OCI-M1 (cell line): ENCODE results near the gene HAPSTR1.

Source experiments
- DNase-seq: peaks from one replicate; lab custom pipeline; 2025; lab: John Stamatoyannopoulos, UW

HAPSTR1 gene

DNA sequence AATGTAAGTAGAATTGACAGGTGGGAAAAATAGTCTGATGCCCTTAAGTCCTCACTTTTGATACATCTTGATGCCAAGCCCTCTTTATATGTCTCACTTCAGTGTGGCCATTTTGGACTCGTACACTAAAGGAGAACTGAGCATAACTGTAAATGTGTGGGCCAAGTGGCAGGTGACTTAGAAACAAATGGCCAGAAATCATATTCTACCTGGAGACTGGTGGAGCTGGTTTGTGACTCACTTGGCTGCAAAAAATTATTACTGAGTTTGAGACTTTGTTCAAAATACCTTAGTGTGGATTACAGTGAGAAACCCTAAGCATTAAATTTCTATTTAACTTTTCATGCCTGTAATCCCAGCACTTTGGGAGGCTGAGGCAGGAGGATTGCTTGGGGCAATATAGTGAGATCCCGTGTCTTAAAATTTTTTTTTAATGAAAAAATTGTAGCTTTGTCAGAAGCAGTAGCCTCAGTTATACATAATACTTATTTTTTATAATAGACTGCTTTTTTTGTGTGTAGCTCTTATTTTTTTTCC is 5.0 kb downstream of the HAPSTR1 start:
- DNase-seq: no peak

GRCh38 chr16:9097266-9098219 is 6.1 kb downstream of the HAPSTR1 start:
- DNase-seq: no peak

DNA sequence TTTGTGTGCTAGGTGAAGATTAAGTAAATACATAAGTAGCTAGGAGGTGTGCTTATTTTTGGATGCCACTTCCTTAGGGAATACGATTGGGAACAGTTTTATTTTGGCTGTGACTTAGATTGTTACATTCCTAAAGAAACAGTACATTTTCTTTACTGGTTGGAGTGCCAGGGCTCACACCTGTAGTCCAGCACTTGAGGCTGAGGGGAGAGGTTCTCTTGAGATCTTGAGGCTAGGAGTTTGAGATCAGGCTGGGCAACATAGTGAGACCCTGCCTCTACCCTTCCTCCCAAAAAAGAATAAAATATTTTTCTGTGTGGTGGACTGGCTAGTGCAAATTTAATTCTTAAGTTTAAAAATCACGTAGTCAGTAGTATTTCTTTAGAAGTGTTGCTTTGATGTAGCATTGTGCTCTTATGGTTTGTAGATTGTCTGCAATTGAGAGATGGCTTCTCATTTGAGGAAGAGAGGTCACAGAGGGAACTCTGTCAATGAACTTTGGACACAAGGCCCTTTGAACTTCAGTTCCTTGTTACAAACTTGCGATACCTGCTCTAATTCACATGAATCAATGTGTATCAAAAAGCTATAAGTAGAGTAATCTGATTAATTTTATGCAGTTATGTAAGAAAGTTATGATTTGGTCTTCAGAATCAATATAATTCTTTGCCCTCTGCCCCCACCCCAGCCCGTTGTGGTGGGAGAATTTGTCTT is 7.1 kb downstream of the HAPSTR1 start:
- no peak for DNase-seq

DNA sequence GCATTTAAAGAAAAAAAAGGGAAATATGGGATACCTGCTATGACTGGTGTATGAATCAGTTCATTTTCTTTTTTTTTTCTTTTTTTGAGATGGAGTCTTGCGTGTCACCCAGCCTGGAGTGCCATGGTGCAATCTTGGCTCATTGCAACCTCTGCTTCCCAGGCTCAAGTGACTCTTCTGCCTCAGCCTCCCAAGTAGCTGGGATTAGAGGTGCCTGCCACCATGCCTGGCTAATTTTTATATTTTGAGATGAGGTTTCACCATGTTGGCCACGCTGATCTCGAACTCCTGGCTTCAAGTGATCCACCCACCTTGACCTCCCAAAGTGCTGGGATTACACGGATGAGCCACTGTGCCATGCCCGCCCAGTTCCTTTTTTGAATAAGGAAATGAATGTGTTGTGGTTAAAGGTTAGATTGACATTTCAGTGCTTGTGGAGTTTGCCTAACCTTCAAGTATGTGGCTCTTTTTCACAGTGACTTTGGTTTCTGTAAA is 7.7 kb downstream of the HAPSTR1 start:
- no peak for DNase-seq

GRCh38 chr16:9102379-9102778 is 10.9 kb downstream of the HAPSTR1 start:
- DNase-seq: peak; percentile 3

DNA sequence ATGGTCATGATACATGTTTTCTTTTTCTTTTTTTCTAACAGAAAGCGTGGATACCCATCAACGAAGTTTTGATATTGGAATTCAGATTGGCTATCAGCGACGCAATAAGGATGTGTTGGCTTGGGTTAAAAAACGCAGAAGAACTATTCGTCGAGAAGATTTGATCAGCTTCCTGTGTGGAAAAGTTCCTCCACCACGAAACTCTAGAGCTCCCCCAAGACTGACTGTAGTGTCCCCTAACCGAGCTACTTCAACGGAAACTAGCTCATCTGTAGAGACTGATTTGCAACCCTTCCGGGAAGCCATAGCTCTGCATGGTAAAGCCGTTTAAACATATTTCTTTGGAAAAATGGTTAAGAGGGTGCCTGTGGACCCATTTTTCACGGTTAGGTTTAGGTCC is 11.5 kb downstream of the HAPSTR1 start:
- DNase-seq: no peak

- no peak for DNase-seq
These were observed 12.1 kb downstream of the HAPSTR1 start for GRCh38 chr16:9103546-9103945.

DNA sequence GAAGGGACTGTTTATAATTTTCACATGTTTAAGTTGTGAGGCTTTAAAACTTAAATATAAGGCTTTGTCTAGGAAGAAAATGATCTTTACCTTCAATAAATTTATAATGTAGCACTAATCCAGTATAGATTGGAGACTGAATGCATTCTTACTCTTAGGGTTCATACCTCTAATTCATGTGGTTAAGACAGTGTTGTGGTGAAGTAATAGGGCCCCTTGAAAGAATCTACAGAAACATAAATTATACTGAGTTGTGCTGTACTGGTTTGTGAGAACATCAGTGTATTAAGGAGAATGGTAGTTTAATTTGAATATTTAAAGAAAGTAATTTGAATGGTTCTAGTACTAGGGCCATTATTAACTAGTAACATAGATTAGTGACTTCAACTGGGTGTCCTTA is 13.7 kb downstream of the HAPSTR1 start:
- no peak for DNase-seq

- no peak for DNase-seq
These were observed 15.9 kb downstream of the HAPSTR1 start for GRCh38 chr16:9107025-9107970.

- DNase-seq: no peak
These were observed 17.8 kb downstream of the HAPSTR1 start for GRCh38 chr16:9109255-9109654.

- no peak for DNase-seq
These were observed 20.9 kb downstream of the HAPSTR1 start for GRCh38 chr16:9112166-9112843.

- DNase-seq: no peak
These were observed 21.4 kb downstream of the HAPSTR1 start for GRCh38 chr16:9112844-9113186.

GRCh38 chr16:9113707-9114106 is 22.3 kb downstream of the HAPSTR1 start:
- DNase-seq: no peak

- DNase-seq: no peak
These were observed 22.7 kb downstream of the HAPSTR1 start for GRCh38 chr16:9114112-9114511.

GRCh38 chr16:9114842-9115241 is 23.4 kb downstream of the HAPSTR1 start:
- no peak for DNase-seq

DNA sequence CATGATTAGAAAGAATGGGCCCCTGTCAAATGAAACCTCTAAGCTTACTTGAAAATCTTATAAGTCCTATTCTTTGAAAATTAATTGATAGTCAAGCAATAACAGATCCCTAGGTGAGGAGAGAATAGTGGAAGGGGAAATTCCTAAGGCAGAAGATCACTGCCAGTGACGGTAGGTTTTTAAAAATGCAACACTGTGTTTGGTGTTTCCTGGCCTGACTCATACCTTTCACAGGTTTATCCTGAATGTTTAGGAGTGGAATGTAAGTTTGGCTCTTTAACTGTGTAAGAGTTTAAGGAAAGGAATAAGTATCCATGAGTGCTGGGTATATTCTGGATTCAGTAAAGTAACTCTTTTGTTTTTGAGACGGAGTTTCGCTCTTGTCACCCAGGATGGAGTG is 23.8 kb downstream of the HAPSTR1 start:
- no peak for DNase-seq

GRCh38 chr16:9116141-9116540 is 24.7 kb downstream of the HAPSTR1 start:
- no peak for DNase-seq

DNA sequence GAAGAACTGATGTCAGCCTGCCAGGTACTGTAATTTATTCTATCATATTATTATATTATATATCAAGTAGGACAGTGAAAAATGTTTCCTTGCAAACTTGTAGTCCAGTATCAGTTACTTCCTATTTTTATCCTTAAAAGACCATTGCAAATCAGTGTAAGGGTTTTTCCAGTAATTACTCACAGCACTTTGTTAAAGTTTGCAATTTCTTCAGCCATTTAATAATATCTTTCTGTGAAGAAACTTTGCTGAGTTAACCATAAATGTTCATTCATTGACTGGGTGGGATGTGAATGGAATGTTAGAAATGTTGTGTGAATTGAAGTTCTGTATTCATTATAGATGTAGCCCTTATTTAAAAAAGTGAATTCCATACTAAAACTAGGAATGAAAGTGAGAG is 26.7 kb downstream of the HAPSTR1 start:
- no peak for DNase-seq

- DNase-seq: no peak
These were observed 28.4 kb downstream of the HAPSTR1 start for GRCh38 chr16:9119795-9120194.

DNA sequence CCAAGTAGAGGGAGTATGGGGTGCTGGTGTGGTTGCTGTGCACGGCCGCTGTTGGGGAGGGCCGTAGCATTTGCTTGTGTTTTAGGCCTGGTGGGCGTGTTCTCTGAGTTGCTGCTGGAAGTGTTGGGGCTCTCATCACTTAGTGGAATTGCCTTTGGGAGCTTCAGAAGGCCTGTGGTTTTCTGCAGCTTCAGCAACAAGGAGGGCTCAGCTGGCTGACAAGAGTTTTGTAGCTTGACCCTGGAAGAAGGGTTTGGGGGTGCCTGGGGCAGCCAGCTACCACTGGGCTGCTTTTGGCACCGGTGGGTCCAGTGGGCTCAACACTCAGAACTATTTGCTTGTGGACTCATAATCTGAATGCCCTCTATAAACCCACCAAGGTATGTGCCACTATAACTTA is 30.9 kb downstream of the HAPSTR1 start:
- DNase-seq: no peak

- no peak for DNase-seq
These were observed 31.5 kb downstream of the HAPSTR1 start for GRCh38 chr16:9122969-9123368.
